ENCODE results near the gene ARHGAP42.

ARHGAP42 gene

DNA sequence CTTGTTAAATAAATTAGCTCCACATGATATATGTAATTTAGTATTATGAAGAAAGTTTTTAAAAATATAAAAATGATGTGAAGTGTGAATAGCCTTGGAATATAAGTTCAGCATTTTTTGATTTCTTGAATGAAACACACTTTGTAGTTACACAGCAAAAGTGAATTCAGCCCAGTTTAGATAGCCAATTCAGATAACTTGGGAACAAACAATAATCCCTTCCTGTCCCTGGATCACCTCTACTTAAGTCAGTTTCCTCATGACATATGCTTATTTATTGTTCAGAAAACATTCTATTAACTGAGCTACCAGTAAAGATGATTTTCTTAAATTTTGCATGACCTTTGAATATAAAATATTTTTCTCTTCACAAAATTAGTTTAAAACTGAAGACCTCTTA, 335.2 kb downstream of the ARHGAP42 start:
- no peak for DNase-seq (ENCODE audit: low read depth in 2 of 2)

DNA sequence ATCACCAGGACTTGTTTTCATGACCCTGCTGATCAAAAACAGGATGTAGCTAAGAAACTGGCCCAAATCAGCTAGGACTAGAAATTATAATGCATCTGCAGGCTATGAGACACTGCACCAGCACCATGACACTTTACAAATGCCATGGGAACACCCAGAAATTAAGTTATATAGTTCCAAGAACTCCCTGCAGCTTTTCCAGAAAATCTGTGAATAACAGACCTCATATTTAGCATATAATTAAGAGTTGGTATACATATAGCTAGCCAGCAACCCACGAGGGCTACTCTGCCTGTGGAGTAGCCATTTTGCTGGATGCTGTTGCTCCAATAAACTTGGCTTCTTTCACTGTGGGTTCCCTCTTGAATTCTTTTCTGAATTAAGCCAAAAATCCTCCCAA, 341.6 kb downstream of the ARHGAP42 start:
- DNase-seq (ENCODE audit: low read depth in 2 of 2) = no peak

DNA sequence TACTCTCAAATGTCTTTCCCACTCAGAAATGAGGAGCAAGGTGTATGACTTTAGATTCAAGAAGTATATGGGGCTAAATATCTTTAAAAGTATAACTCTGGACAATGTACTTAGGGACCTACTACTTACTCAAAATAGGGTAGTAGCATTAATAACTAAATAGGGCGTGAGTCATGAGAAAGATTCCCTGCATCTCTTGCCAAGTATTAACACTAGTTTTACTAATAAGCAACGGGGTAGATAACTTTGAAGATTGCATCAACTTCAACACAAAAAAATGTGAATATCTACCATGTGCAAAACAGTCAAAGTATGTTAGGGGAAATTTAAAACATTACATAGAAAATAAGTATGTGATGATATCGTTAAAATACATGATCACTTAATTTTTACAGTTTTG, 342.9 kb downstream of the ARHGAP42 start:
- no peak for DNase-seq (ENCODE audit: low read depth in 2 of 2)

GRCh38 chr11:101030692-101031091, 343.6 kb downstream of the ARHGAP42 start:
- no peak for DNase-seq (ENCODE audit: low read depth in 2 of 2)

DNA sequence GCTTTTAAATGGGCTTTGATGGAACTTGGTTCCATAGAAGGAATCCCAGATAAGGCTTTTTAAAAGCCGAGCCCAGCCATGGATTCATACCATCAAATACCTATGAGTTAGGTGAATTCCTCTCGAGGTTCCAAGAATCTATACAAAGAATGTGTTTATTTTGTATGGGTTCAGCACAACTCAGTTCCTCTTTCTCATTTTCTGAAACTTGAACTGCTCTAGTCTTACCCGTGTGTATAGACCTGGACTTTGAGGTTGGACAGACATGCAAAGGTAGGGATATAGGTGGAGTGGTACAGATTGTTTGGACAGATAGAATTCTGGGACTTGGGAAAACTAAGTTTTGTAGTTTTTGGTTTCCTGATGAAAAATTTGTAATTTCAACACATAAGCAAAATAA, 344.6 kb downstream of the ARHGAP42 start:
- no peak for DNase-seq (ENCODE audit: low read depth in 2 of 2)

DNA sequence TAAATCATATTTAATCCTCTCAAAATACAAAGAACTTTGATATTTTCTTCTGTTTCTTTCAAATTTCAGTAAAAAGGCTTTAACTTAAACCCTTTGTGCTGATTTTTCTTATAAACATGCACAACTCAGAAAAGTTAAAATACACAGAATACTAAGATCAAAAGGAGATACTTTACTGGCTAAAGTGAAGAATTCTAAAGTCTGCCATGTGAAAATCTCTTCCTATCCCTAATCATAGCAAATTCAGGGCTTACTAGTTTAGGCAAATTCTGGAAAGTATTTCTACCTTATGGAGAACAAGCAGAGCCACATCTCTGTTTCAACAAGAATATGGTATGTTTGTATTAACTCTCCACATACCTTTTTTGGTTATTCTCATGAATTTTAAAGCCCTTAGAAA, 345.9 kb downstream of the ARHGAP42 start:
- DNase-seq (ENCODE audit: low read depth in 2 of 2) = no peak

DNA sequence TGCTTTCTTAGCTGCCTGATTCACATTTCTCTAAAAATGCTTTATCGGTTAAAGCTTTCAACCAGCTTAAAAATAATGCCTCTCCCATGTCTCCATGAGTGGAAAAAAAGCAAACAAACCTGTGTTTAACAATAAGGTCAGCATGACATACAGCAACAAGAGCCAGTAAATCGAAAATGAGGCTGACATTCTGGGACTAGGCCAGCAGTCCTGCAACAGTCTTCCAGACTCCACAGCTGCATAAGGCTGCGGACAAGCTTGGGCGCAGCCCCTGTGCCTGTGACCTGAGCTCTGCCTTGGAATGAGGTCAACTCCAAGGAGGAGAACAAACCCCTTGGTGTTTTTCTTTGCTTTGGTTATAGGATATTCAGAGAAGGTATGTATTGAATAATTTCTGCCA, 347.0 kb downstream of the ARHGAP42 start:
- no peak for DNase-seq (ENCODE audit: low read depth in 2 of 2)

DNA sequence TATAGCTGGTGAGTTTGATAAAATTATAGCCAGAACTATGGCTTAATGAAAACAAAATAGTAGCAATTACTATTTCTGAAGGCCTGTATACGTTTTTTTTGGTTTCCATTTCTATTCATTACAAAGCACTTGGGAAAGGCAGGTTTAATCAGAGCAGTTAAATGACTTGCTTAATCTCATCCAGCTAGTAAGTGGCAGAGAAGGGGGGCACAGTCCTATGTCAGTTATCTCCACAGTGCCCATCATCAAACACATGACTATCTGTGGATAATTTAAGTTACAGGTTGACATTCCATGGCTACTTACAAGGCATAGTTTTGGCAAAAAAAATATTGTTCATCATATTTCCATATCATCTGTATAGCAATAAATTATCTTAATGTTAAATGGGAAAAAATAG, 348.8 kb downstream of the ARHGAP42 start:
- DNase-seq (ENCODE audit: low read depth in 2 of 2) = no peak
